Gastroesophageal sphincter (tissue), 4 donors: Measurements from ENCODE around the gene SIGLEC7. TPM values are rescaled to one million over a fixed set of nuclear protein-coding genes. Genes with fewer than 3 reads are reported as not detected.
A peak's percentile ranks its signal among the peaks of the same experiment; 100 is the strongest.

Experiments
- ATAC-seq: fragments of 150-250 bp; one replicate; pipeline ENCODE4 v1.9.1; 2016; ENCODE audit warnings: mild to moderate bottlenecking, moderate library complexity
- H3K27ac ChIP-seq, 4 donors: fragments of 200-600 bp; sonication (generic) in 3 of 4; 1 replicate in 3 of 4; 2 replicates in 1 of 4; pipeline ENCODE4 v1.5.1; 2016 to 2019
- H3K27me3 ChIP-seq: fragments of 200-600 bp; sonication (generic); one replicate; pipeline ENCODE4 v1.5.1; 2019
- H3K36me3 ChIP-seq, 2 donors: fragments of 200-600 bp; sonication (generic); one replicate each; pipeline ENCODE4 v1.5.1; 2019; ENCODE audit warnings: control low read depth in 1 of 2
- H3K4me1 ChIP-seq, 3 donors: fragments of 200-600 bp; sonication (generic); 1 replicate in 2 of 3; 2 replicates in 1 of 3; pipeline ENCODE4 v1.5.1; 2016 to 2019; ENCODE audit warnings: control low read depth in 2 of 3
- H3K4me3 ChIP-seq, 2 donors: fragments of 200-600 bp; sonication (generic); one replicate each; pipeline ENCODE4 v1.5.1; 2019; ENCODE audit warnings: mild to moderate bottlenecking in 1 of 2, moderate library complexity in 1 of 2
- H3K9me3 ChIP-seq, 3 donors: fragments of 200-600 bp; sonication (generic); one replicate each; pipeline ENCODE4 v1.5.1; 2017 to 2019; ENCODE audit warnings: control low read depth in 2 of 3
- EP300 ChIP-seq: sonication (generic); formaldehyde crosslinking; IDR thresholded peaks from one replicate; pipeline ENCODE4 v1.6.1; 2017; ENCODE audit warnings: antibody characterized with exemption, mild to moderate bottlenecking
- POLR2A ChIP-seq, 2 donors: fragments of 450-650 bp; IDR thresholded peaks; one replicate each; pipeline ENCODE4 v1.6.1; 2017; ENCODE audit warnings: antibody characterized with exemption in 2 of 2, mild to moderate bottlenecking in 2 of 2, moderate library complexity in 1 of 2
- POLR2AphosphoS5 ChIP-seq: sonication (generic); formaldehyde crosslinking; IDR thresholded peaks from one replicate; pipeline ENCODE4 v1.6.1; 2017; ENCODE audit warnings: antibody characterized with exemption
- WGBS, 2 donors: methylation state at CpG; one replicate each; pipeline ENCODE4 v1.1.5; 2018; ENCODE audit warnings: low coverage in 1 of 2; 5-methylcytosine and 5-hydroxymethylcytosine counted together
- total RNA-seq, 4 donors: library from RNA; depleted of rRNA; stranded (reverse); fragments of >200 nt; gene quantifications; one replicate each; pipeline ENCODE4 v1.1.0, GENCODE V29; 2016
- TF ChIP-seq, protein P1 (sequence below), 4 experiments: fragments of 200-600 bp in 2 of 4; fragments of 450-650 bp in 2 of 4; sonication (generic) in 1 of 4; IDR thresholded peaks; one replicate each; pipeline ENCODE4 v1.5.1; 2017 to 2019; ENCODE audit warnings: antibody characterized with exemption in 4 of 4, mild to moderate bottlenecking in 2 of 4, moderate library complexity in 2 of 4

The SIGLEC7 gene
- total RNA-seq, 4 donors from 2014 or later: 0.46 to 4.4 (median 2.8) TPM; not detected in 1

DNA sequence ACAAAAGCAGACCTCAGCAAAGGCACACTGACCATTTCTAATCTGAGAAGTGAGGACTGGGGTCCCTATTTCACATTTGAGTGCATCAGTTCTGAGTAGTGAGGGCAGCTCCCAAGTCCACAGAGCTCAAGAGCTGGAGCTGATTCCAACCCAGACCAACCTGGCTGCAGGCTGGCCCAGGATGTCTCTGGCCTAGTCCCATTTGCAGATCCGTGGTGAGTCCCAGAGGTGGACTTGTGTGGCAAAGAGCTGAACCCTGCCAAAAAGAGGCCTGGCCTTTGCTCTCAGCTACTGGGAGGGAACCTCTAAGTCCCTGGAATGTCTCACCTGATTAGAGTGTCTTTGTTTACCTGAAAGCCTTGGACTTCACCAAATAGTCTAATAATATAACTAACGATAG lies 14.6 kb downstream of the SIGLEC7 start:
- WGBS, 2 donors: 33 to 60% methylated on average over 1 of the region's 2 CpGs
- no peak for ATAC-seq

GRCh38 chr19:51157265-51157664 lies 15.2 kb downstream of the SIGLEC7 start:
- H3K4me3 ChIP-seq: no peak overlapping the region
- peaks cover 52% of the 10 kb centered on the region for H3K27me3 ChIP-seq
- TF ChIP-seq EP300: no peak
- TF ChIP-seq, protein P1, sequence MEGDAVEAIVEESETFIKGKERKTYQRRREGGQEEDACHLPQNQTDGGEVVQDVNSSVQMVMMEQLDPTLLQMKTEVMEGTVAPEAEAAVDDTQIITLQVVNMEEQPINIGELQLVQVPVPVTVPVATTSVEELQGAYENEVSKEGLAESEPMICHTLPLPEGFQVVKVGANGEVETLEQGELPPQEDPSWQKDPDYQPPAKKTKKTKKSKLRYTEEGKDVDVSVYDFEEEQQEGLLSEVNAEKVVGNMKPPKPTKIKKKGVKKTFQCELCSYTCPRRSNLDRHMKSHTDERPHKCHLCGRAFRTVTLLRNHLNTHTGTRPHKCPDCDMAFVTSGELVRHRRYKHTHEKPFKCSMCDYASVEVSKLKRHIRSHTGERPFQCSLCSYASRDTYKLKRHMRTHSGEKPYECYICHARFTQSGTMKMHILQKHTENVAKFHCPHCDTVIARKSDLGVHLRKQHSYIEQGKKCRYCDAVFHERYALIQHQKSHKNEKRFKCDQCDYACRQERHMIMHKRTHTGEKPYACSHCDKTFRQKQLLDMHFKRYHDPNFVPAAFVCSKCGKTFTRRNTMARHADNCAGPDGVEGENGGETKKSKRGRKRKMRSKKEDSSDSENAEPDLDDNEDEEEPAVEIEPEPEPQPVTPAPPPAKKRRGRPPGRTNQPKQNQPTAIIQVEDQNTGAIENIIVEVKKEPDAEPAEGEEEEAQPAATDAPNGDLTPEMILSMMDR (IDR thresholded peaks at IDR 0.05): no peak
- TF ChIP-seq POLR2AphosphoS5: no peak
- no peak for TF ChIP-seq POLR2A (IDR thresholded peaks at IDR 0.05)
- ATAC-seq: no peak
- H3K4me1 ChIP-seq: no peaks in the 10 kb centered on the region
- H3K36me3 ChIP-seq: no peaks in the 10 kb centered on the region
- no peak overlapping the region for H3K27ac ChIP-seq
- WGBS, 2 donors: 17 to 25% methylated on average over 1 to 2 of the region's 2 CpGs
- H3K9me3 ChIP-seq: no peaks in the 10 kb centered on the region

More for the DNA sequence above, 14.6 kb downstream of the SIGLEC7 start:
- no peaks in the 10 kb centered on the region for H3K4me1 ChIP-seq
- peaks cover 56% of the 10 kb centered on the region for H3K27me3 ChIP-seq
- no peak overlapping the region for H3K27ac ChIP-seq
- TF ChIP-seq POLR2A (IDR thresholded peaks at IDR 0.05): no peak
- TF ChIP-seq POLR2AphosphoS5: no peak
- no peaks in the 10 kb centered on the region for H3K36me3 ChIP-seq
- no peak overlapping the region for H3K4me3 ChIP-seq
- H3K9me3 ChIP-seq: peaks cover 0 to 3% (median 0%) of the 10 kb centered on the region in 3 donors

GRCh38 chr19:51158474-51159129 lies 16.5 kb downstream of the SIGLEC7 start:
- H3K27ac ChIP-seq: no peak overlapping the region
- H3K36me3 ChIP-seq: no peaks in the 10 kb centered on the region
- WGBS, 2 donors: 26 to 41% methylated on average over 6 of the region's 7 CpGs
- H3K4me3 ChIP-seq: no peak overlapping the region
- no peak for ATAC-seq
- TF ChIP-seq EP300 (no peak), POLR2AphosphoS5 (no peak), POLR2A (IDR thresholded peaks at IDR 0.05) (no peak)
- TF ChIP-seq, protein P1 (IDR thresholded peaks at IDR 0.05): peak in 2 of 4 experiments; percentile 8 to 46
- no peaks in the 10 kb centered on the region for H3K4me1 ChIP-seq
- peaks cover 53% of the 10 kb centered on the region for H3K27me3 ChIP-seq
- no peaks in the 10 kb centered on the region for H3K9me3 ChIP-seq

GRCh38 chr19:51159656-51160055 lies 17.6 kb downstream of the SIGLEC7 start:
- no peaks in the 10 kb centered on the region for H3K9me3 ChIP-seq

DNA sequence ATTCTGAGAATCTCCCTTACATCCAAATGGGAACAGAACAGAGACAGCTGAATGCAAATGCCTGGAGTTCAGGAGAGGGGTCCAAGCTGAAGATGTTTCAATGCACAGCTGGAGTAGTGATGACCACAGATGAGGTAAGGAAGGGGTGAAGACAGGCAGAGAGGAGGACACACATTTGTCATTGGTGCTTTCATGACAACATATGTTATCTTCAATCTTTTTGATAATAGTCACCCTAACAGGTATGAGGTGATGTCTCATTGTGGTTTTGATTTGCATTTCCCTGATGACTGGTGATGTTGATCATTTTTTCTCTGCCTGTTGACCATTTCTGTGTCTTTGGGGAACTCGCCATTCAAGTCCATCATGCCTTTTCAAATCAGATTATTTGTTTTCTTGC lies 19.2 kb downstream of the SIGLEC7 start:
- Histone ChIP-seq H3K36me3 (no peaks in the 10 kb centered on the region), H3K9me3 (no peaks in the 10 kb centered on the region), H3K27me3 (peaks cover 32% of the 10 kb centered on the region), H3K4me3 (no peak overlapping the region), H3K4me1 (no peaks in the 10 kb centered on the region), H3K27ac (no peak overlapping the region)
- 71% methylated on average over 1 of the region's 1 CpG; no CpG with 5 or more reads in 1 of the 2 donors for WGBS, 2 donors
- TF ChIP-seq, protein P1 (IDR thresholded peaks at IDR 0.05): no peak
- TF ChIP-seq EP300 (no peak), POLR2A (IDR thresholded peaks at IDR 0.05) (no peak), POLR2AphosphoS5 (no peak)
- ATAC-seq: no peak

More at GRCh38 chr19:51159656-51160055, 17.6 kb downstream of the SIGLEC7 start:
- Histone ChIP-seq H3K27ac (no peak overlapping the region), H3K4me3 (no peak overlapping the region), H3K27me3 (peaks cover 45% of the 10 kb centered on the region), H3K36me3 (no peaks in the 10 kb centered on the region), H3K4me1 (no peaks in the 10 kb centered on the region)
- TF ChIP-seq POLR2A (IDR thresholded peaks at IDR 0.05) (no peak), EP300 (no peak), POLR2AphosphoS5 (no peak)
- TF ChIP-seq, protein P1 (IDR thresholded peaks at IDR 0.05): no peak
- WGBS, 2 donors: 61 to 80% methylated on average over 3 of the region's 4 CpGs
- ATAC-seq: no peak
